HG03521 (cell line): ENCODE results near the gene PODNL1.

Experiments
- ATAC-seq: cut with Tn5 transposase; IDR thresholded peaks from one replicate; pipeline ENCODE4 v1.9.1; 2021; ENCODE audit warnings: mild to moderate bottlenecking, moderate library complexity; ENCODE audit not compliant: unreplicated experiment

PODNL1 gene

GRCh38 chr19:13938301-13939064, at the start of gene PODNL1:
Gene PODNL1 (minus strand): TSS chr19:13938417. CDS start chr19:13938181, 236 bp downstream.
- ATAC-seq: no peak

- no peak for ATAC-seq
Observed at GRCh38 chr19:13987101-13987890, 49.1 kb upstream of the PODNL1 start.

- ATAC-seq: peak; percentile 77
Observed at GRCh38 chr19:13986348-13986904, 48.2 kb upstream of the PODNL1 start.

GRCh38 chr19:13985771-13986347, 47.6 kb upstream of the PODNL1 start:
- ATAC-seq: peak; percentile 5

- ATAC-seq: no peak
Observed at GRCh38 chr19:13984875-13985741, 46.9 kb upstream of the PODNL1 start.

GRCh38 chr19:13984186-13984585, 46.0 kb upstream of the PODNL1 start:
- no peak for ATAC-seq

- no peak for ATAC-seq
Observed at GRCh38 chr19:13983213-13983889, 45.1 kb upstream of the PODNL1 start.

GRCh38 chr19:13982773-13983172, 44.6 kb upstream of the PODNL1 start:
- no peak for ATAC-seq

- ATAC-seq: no peak
Observed at GRCh38 chr19:13981988-13982501, 43.8 kb upstream of the PODNL1 start.

GRCh38 chr19:13981467-13981866, 43.2 kb upstream of the PODNL1 start:
- ATAC-seq: no peak

GRCh38 chr19:13981021-13981420, 42.8 kb upstream of the PODNL1 start:
- no peak for ATAC-seq

- ATAC-seq: no peak
Observed at GRCh38 chr19:13980340-13980739, 42.1 kb upstream of the PODNL1 start.

GRCh38 chr19:13979686-13980085, 41.5 kb upstream of the PODNL1 start:
- no peak for ATAC-seq

- ATAC-seq: no peak
Observed at GRCh38 chr19:13979244-13979615, 41.0 kb upstream of the PODNL1 start.

- no peak for ATAC-seq
Observed at GRCh38 chr19:13978351-13979243, 40.4 kb upstream of the PODNL1 start.

- no peak for ATAC-seq
Observed at GRCh38 chr19:13977803-13978202, 39.6 kb upstream of the PODNL1 start.

- ATAC-seq: no peak
Observed at GRCh38 chr19:13976446-13976845, 38.2 kb upstream of the PODNL1 start.

GRCh38 chr19:13975870-13976269, 37.7 kb upstream of the PODNL1 start:
- no peak for ATAC-seq

- ATAC-seq: no peak
Observed at GRCh38 chr19:13974073-13974472, 35.9 kb upstream of the PODNL1 start.
